Neutrophil (primary cell): ENCODE measurements around the gene NBEA.

Source experiments
- H3K27ac ChIP-seq: fragments of 200-600 bp; sonication (generic); 2 replicates; pipeline ENCODE4 v1.5.1; 2016; ENCODE audit warnings: mild to moderate bottlenecking, moderate library complexity
- H3K27me3 ChIP-seq: fragments of 200-600 bp; sonication (generic); 2 replicates; pipeline ENCODE4 v1.6.0; 2016; ENCODE audit warnings: mild to moderate bottlenecking
- H3K36me3 ChIP-seq: fragments of 200-600 bp; sonication (generic); 2 replicates; pipeline ENCODE4 v1.5.1; 2017
- H3K4me1 ChIP-seq, 2 experiments: fragments of 200-600 bp in 1 of 2; sonication (generic) in 1 of 2; 1 replicate in 1 of 2; 2 replicates in 1 of 2; pipeline versions ENCODE4 v1.5.1 to v1.6.1; 2013 to 2016; ENCODE audit warnings: low read depth in 1 of 2, low read length in 1 of 2, mild to moderate bottlenecking in 1 of 2, moderate library complexity in 1 of 2; ENCODE audit not compliant: control insufficient read depth in 1 of 2, insufficient read depth in 1 of 2
- H3K4me3 ChIP-seq, 2 experiments: fragments of 200-600 bp in 1 of 2; sonication (generic) in 1 of 2; 1 replicate in 1 of 2; 2 replicates in 1 of 2; pipeline ENCODE4 v1.5.1; 2013 to 2016; ENCODE audit warnings: low read depth in 1 of 2, low read length in 1 of 2, mild to moderate bottlenecking in 1 of 2, moderate library complexity in 1 of 2
- H3K9me3 ChIP-seq: fragments of 200-600 bp; sonication (generic); 2 replicates; pipeline ENCODE4 v1.5.1; 2016
- CTCF ChIP-seq: fragments of 200-600 bp; sonication (generic); IDR thresholded peaks from 2 replicates; pipeline ENCODE4 v1.5.1; 2016; ENCODE audit warnings: antibody characterized with exemption

The NBEA gene

GRCh38 chr13:35256459-35257148 lies 314.5 kb downstream of the NBEA start:
- no peak for TF ChIP-seq CTCF
- H3K36me3 ChIP-seq = no peaks in the 10 kb centered on the region
- H3K4me3 ChIP-seq = no peak overlapping the region
- no peaks in the 10 kb centered on the region for H3K27me3 ChIP-seq
- no peak overlapping the region for H3K27ac ChIP-seq
- no peaks in the 10 kb centered on the region for H3K4me1 ChIP-seq
- no peaks in the 10 kb centered on the region for H3K9me3 ChIP-seq

DNA sequence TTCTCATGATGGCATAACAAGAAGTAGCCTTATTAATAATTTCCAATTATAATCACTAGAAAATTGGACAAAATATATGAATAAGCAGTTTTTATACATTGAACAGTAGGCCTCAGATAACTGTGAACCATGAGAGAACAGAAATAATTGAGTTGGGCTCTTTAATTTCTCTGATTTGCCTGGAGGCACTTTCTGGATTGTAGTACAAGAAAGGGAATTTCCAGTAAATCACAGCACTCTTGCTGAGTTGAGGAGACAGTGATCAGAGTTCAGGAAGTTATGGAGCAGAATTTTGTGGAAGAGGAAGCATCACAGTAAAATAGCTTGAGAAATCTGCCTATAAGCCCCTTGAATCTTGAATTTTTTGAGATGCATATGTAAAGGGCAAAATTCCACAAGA lies 318.2 kb downstream of the NBEA start:
- H3K36me3 ChIP-seq = no peaks in the 10 kb centered on the region
- H3K4me3 ChIP-seq = no peak overlapping the region
- no peaks in the 10 kb centered on the region for H3K9me3 ChIP-seq
- no peaks in the 10 kb centered on the region for H3K4me1 ChIP-seq
- no peak overlapping the region for H3K27ac ChIP-seq
- H3K27me3 ChIP-seq = no peaks in the 10 kb centered on the region
- no peak for TF ChIP-seq CTCF

DNA sequence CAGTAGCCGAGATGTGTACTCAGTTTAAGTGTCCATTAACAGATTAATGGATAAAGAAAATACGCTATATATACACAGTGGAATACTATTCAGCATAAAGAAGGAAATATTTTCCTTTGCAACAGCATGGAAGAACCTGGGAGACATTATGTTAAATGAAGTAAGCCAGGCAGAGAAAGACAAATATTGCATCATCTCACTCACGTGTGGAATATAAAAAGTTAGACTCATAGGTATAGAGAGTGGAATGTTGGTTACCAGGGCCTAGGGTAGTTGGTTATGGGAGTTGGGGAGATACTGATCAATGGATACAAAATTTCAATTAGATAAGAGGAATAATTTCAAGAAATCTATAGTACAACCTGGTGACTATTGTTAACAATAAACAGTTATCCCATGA lies 324.3 kb downstream of the NBEA start:
- H3K36me3 ChIP-seq = no peaks in the 10 kb centered on the region
- H3K4me3 ChIP-seq = no peak overlapping the region
- no peak for TF ChIP-seq CTCF
- H3K27ac ChIP-seq = no peak overlapping the region
- H3K4me1 ChIP-seq = no peaks in the 10 kb centered on the region
- no peaks in the 10 kb centered on the region for H3K9me3 ChIP-seq
- no peaks in the 10 kb centered on the region for H3K27me3 ChIP-seq

- Histone ChIP-seq H3K27me3 (no peaks in the 10 kb centered on the region), H3K27ac (no peak overlapping the region), H3K9me3 (no peaks in the 10 kb centered on the region), H3K4me1 (no peaks in the 10 kb centered on the region), H3K36me3 (no peaks in the 10 kb centered on the region), H3K4me3 (no peak overlapping the region)
- TF ChIP-seq CTCF = no peak
Measured at GRCh38 chr13:35278917-35279316, 336.8 kb downstream of the NBEA start.

DNA sequence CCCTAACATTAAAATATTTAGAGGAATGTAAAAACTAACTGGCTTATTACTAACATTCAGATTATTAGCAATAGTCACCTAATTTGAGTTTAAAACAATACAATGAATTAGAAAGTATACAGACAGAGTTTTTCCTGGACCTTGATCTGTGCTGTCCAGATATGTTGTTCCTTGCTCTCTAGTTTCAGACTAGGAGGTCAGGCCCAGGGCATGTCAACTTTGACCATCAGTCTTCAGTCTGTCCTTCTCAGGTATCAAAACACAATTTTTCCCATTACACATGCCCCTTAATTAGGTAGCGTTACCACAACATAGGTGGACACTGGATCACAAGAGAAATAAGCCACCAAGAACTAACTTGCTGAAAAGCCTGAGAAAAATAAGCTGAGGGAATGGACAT lies 337.4 kb downstream of the NBEA start:
- no peaks in the 10 kb centered on the region for H3K27me3 ChIP-seq
- no peaks in the 10 kb centered on the region for H3K36me3 ChIP-seq
- no peak overlapping the region for H3K4me3 ChIP-seq
- no peak for TF ChIP-seq CTCF
- no peaks in the 10 kb centered on the region for H3K4me1 ChIP-seq
- H3K9me3 ChIP-seq = no peaks in the 10 kb centered on the region
- H3K27ac ChIP-seq = no peak overlapping the region

DNA sequence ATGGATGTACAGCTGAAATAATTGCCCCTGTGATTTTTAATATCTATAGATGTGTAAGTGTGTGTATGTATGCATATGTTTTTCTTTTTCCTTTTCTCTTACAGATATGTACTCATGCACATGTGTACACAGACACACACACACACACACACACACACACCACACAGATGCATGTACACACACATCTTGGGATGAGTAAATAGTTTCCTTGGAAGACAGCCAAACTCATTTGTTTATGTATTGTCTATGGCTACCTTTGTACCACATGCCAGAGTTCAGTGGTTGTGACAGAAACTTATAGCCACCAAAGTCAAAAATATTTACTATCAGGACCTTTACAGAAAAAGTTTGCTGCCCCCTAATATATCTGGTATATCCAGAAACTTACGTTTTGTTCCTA lies 341.8 kb downstream of the NBEA start:
- H3K27ac ChIP-seq = no peak overlapping the region
- H3K27me3 ChIP-seq = no peaks in the 10 kb centered on the region
- no peaks in the 10 kb centered on the region for H3K9me3 ChIP-seq
- H3K36me3 ChIP-seq = no peaks in the 10 kb centered on the region
- no peaks in the 10 kb centered on the region for H3K4me1 ChIP-seq
- H3K4me3 ChIP-seq = no peak overlapping the region
- TF ChIP-seq CTCF = no peak
